ENCODE measurements around the gene KANK3. TPM values are rescaled to one million over a fixed set of nuclear protein-coding genes. Genes with fewer than 3 reads are reported as not detected.

The KANK3 gene
- total and polyA plus RNA-seq, 9 of the 15 experiments (the other 6 are each of a cell fraction or from before 2014, with no cell fraction given) = 0.03 to 0.40 (median 0.08) TPM; not detected in 6

- peak; percentile 96 to 100 for TF ChIP-seq SRF (CRISPR knock-in tag; IDR thresholded peaks at IDR 0.05)
- peak in 1 of 2 experiments; percentile 78 for TF ChIP-seq MNT (conservative IDR thresholded peaks at IDR 0.05)
- peak in 1 of 2 experiments; percentile 89; a peak in 1 of 4 replicates for TF ChIP-seq NONO (IDR thresholded peaks at IDR 0.05; ENCODE audit: low read depth in 2 of 2, low read length in 1 of 2)
- TF ChIP-seq CHAMP1 (IDR thresholded peaks at IDR 0.05) = no peak
- no peak for TF ChIP-seq FOXO4 (CRISPR knock-in tag; IDR thresholded peaks at IDR 0.05)
- TF ChIP-seq ATF7 (IDR thresholded peaks at IDR 0.05) = peak; percentile 100
- TF ChIP-seq RCOR1 (IDR thresholded peaks at IDR 0.05; ENCODE audit: borderline replicate concordance in 1 of 2, low read depth in 2 of 2, low read length in 2 of 2) = peak in 1 of 2 experiments; percentile 58; a peak in 1 of 4 replicates
- TF ChIP-seq TARDBP (IDR thresholded peaks at IDR 0.05) = peak; percentile 93
- TF ChIP-seq ETS1 (conservative IDR thresholded peaks at IDR 0.05; ENCODE audit: control insufficient read depth, low read depth, low read length) = peak; percentile 68
- TF ChIP-seq ZNF583 (CRISPR knock-in tag; IDR thresholded peaks at IDR 0.05) = 0 out of 2 replicates have a peak, but pooled peaks have one; percentile 34
- TF ChIP-seq ARID3A (IDR thresholded peaks at IDR 0.05; ENCODE audit: borderline replicate concordance, low read depth, low read length) = peak; percentile 98
- TF ChIP-seq MYBL2 (IDR thresholded peaks at IDR 0.05; ENCODE audit: low read depth) = peak; percentile 65
- no peak for TF ChIP-seq MYBL2 (CRISPR knock-in tag; IDR thresholded peaks at IDR 0.05; ENCODE audit: borderline replicate concordance)
- no peak for TF ChIP-seq RFX7 (CRISPR knock-in tag; IDR thresholded peaks at IDR 0.05)
- TF ChIP-seq NCOA4 (IDR thresholded peaks at IDR 0.05; ENCODE audit: partially characterized antibody) = no peak
- peak; percentile 100 for TF ChIP-seq PKNOX1 (IDR thresholded peaks at IDR 0.05)
- TF ChIP-seq PHF8 (IDR thresholded peaks at IDR 0.05; ENCODE audit: borderline replicate concordance, low read length) = peak; percentile 69; the same call in 1 of the 2 replicates
These were observed 47.0 kb upstream of the KANK3 start, which contains the start of gene RAB11B (continued) for GRCh38 chr19:8389891-8390616.

All from K562 (cell line).